HCT116 (cell line): Measurements from ENCODE around the gene IRAG1. TPM values are rescaled to one million over a fixed set of nuclear protein-coding genes. Genes with fewer than 3 reads are reported as not detected.

Experiments used
- ATAC-seq: fragments of 200-7000 bp; cut with Tn5 transposase; 2 replicates; pipeline ENCODE4 v1.9.1; 2020; ENCODE audit warnings: mild to moderate bottlenecking, moderate library complexity
- BruUV-seq: library from RNA; stranded (reverse); fragments of 400-500 nt; replicated peaks from 2 replicates; lab custom pipeline; 2021; lab: Mats Ljungman, UMichigan
- CTCF ChIA-PET: fragments of 300-600 bp; sonication (Branson Sonifier 250); formaldehyde crosslinking; loops from one replicate; lab custom pipeline; 2021; ENCODE audit warnings: antibody characterized with exemption; lab: Charles Lee
- POLR2A ChIA-PET: fragments of 300-600, 350-600 bp; sonication (Branson Sonifier 250); formaldehyde crosslinking; loops from one replicate; lab custom pipeline; 2021; ENCODE audit warnings: antibody characterized with exemption; lab: Charles Lee
- RAD21 ChIA-PET, 2 experiments: fragments of 300-600 bp; sonication (Branson Sonifier 250); formaldehyde crosslinking; loops; one replicate each; lab custom pipeline; 2023; ENCODE audit warnings: low total read pairs in 2 of 2; ENCODE audit not compliant: uncharacterized antibody in 2 of 2, unreplicated experiment in 2 of 2, low non-redundant PET in 1 of 2; lab: Charles Lee
- DNase-seq: peaks from one replicate; pipeline ENCODE4 v3.0.0-alpha.2; 2010; ENCODE audit warnings: low read depth, low spot score
- H2AFZ ChIP-seq: fragments of 200-600 bp; shearing (Covaris generic), sonication (generic); 2 replicates; pipeline ENCODE4 v1.6.1; 2017; ENCODE audit warnings: low read depth, mixed run types, mixed read lengths, antibody characterized with exemption, low read length; ENCODE audit not compliant: poor library complexity, severe bottlenecking
- H3K27ac ChIP-seq: 2 replicates; pipeline ENCODE4 v1.5.1; 2012; ENCODE audit warnings: low read depth, low read length
- H3K27me3 ChIP-seq: fragments of 200-600 bp; sonication (generic); 2 replicates; pipeline ENCODE4 v1.6.1; 2016; ENCODE audit warnings: mixed run types, low read length, mixed read lengths; ENCODE audit not compliant: insufficient read depth
- H3K36me3 ChIP-seq, 2 experiments: fragments of 200-500 bp in 1 of 2; fragments of 200-600 bp in 1 of 2; sonication (Bioruptor generic) in 1 of 2; sonication (generic) in 1 of 2; 2 replicates each; pipeline versions ENCODE4 v1.5.1 to v1.6.1; 2014 to 2016; ENCODE audit warnings: low read length in 2 of 2, inconsistent platforms in 1 of 2, mixed read lengths in 1 of 2, mixed run types in 1 of 2; ENCODE audit not compliant: insufficient read depth in 2 of 2, control insufficient read depth in 1 of 2
- H3K4me1 ChIP-seq, 2 experiments: fragments of 200-600 bp in 1 of 2; sonication (generic) in 1 of 2; 2 replicates each; pipeline versions ENCODE4 v1.5.1 to v1.6.1; 2012 to 2017; ENCODE audit warnings: low read length in 2 of 2, inconsistent platforms in 1 of 2, mild to moderate bottlenecking in 1 of 2, mixed read lengths in 1 of 2, mixed run types in 1 of 2, moderate library complexity in 1 of 2; ENCODE audit not compliant: insufficient read depth in 2 of 2, control insufficient read depth in 1 of 2
- H3K4me2 ChIP-seq: fragments of 200-600 bp; sonication (generic); 2 replicates; pipeline ENCODE4 v1.6.1; 2017; ENCODE audit warnings: mixed run types, low read length, mixed read lengths
- H3K4me3 ChIP-seq, 2 experiments: fragments of 200-600 bp in 1 of 2; sonication (generic) in 1 of 2; replicated peaks in 1 of 2; 2 replicates each; pipeline ENCODE4 v1.5.1; 2011 to 2016; ENCODE audit warnings: low read length in 2 of 2, control low read depth in 1 of 2, low read depth in 1 of 2, mild to moderate bottlenecking in 1 of 2, mixed read lengths in 1 of 2, mixed run types in 1 of 2
- H3K79me2 ChIP-seq: fragments of 200-600 bp; sonication (generic); 2 replicates; pipeline ENCODE4 v1.6.1; 2017; ENCODE audit warnings: mild to moderate bottlenecking, mixed run types, low read length, moderate library complexity, mixed read lengths; ENCODE audit not compliant: insufficient read depth
- H3K9ac ChIP-seq: fragments of 200-600 bp; sonication (generic); 2 replicates; pipeline ENCODE4 v1.6.1; 2016; ENCODE audit warnings: low read length, mixed read lengths
- H3K9me2 ChIP-seq: fragments of 200-600 bp; sonication (generic), shearing (Covaris generic); 2 replicates; pipeline ENCODE4 v1.6.1; 2017; ENCODE audit warnings: mixed run types, mild to moderate bottlenecking, moderate library complexity; ENCODE audit not compliant: insufficient read depth
- H3K9me3 ChIP-seq, 2 experiments: fragments of 200-500 bp in 1 of 2; fragments of 200-600 bp in 1 of 2; sonication (Bioruptor generic) in 1 of 2; sonication (generic) in 1 of 2; 2 replicates each; pipeline ENCODE4 v1.6.1; 2014 to 2017; ENCODE audit warnings: low read length in 2 of 2, mixed read lengths in 2 of 2, inconsistent platforms in 1 of 2, low read depth in 1 of 2, mild to moderate bottlenecking in 1 of 2, mixed run types in 1 of 2, moderate library complexity in 1 of 2; ENCODE audit not compliant: control insufficient read depth in 1 of 2, insufficient read depth in 1 of 2
- H4K20me1 ChIP-seq: fragments of 200-600 bp; sonication (generic), shearing (Covaris generic); 2 replicates; pipeline ENCODE4 v1.6.1; 2017; ENCODE audit warnings: mixed run types, mild to moderate bottlenecking, moderate library complexity; ENCODE audit not compliant: insufficient read depth
- EZH2phosphoT487 ChIP-seq: fragments of 200-600 bp; IDR thresholded peaks from 2 replicates; pipeline ENCODE4 v1.6.1; 2018; ENCODE audit warnings: antibody characterized with exemption, borderline replicate concordance
- FOSL1 ChIP-seq: IDR thresholded peaks from 2 replicates; pipeline ENCODE4 v1.6.1; 2012; ENCODE audit warnings: low read depth
- JUND ChIP-seq: IDR thresholded peaks from 2 replicates; pipeline ENCODE4 v1.6.1; 2012
- POLR2A ChIP-seq: IDR thresholded peaks from 2 replicates; pipeline ENCODE4 v1.7.0; 2011; ENCODE audit warnings: borderline replicate concordance; ENCODE audit not compliant: insufficient read depth, insufficient read length; ENCODE audit errors: extremely low read depth
- SRF ChIP-seq: IDR thresholded peaks from 2 replicates; pipeline ENCODE4 v1.6.1; 2012; ENCODE audit warnings: low read depth
- YY1 ChIP-seq: IDR thresholded peaks from 2 replicates; pipeline ENCODE4 v1.6.1; 2011; ENCODE audit warnings: low read length, low read depth, moderate library complexity, mild to moderate bottlenecking; ENCODE audit not compliant: insufficient replicate concordance; ENCODE audit errors: extremely low read depth
- ZFX ChIP-seq: fragments of 450-650 bp; IDR thresholded peaks from 2 replicates; pipeline ENCODE4 v1.6.1; 2017
- ZNF274 ChIP-seq: fragments of 200-500 bp; sonication (Bioruptor generic); IDR thresholded peaks from 2 replicates; pipeline ENCODE4 v1.6.1; 2014; ENCODE audit warnings: mild to moderate bottlenecking, low read depth, low read length, inconsistent platforms
- intact Hi-C: fragments of 100-400 bp; cut with micrococcal nuclease; formaldehyde crosslinking; loops from 2 replicates; pipeline ENCODE4 v1.10.0; 2022
- total RNA-seq: library from RNA; stranded (reverse); gene quantifications from one replicate; pipeline ENCODE4 v1.2.1, GENCODE V29; 2021; ENCODE audit not compliant: unreplicated experiment
- TF ChIP-seq, protein P1 (sequence below): IDR thresholded peaks from 2 replicates; pipeline ENCODE4 v1.6.1; 2012; ENCODE audit warnings: low read depth

The IRAG1 gene
- total RNA-seq, 1 experiment from 2014 or later = 3.7 TPM

DNA sequence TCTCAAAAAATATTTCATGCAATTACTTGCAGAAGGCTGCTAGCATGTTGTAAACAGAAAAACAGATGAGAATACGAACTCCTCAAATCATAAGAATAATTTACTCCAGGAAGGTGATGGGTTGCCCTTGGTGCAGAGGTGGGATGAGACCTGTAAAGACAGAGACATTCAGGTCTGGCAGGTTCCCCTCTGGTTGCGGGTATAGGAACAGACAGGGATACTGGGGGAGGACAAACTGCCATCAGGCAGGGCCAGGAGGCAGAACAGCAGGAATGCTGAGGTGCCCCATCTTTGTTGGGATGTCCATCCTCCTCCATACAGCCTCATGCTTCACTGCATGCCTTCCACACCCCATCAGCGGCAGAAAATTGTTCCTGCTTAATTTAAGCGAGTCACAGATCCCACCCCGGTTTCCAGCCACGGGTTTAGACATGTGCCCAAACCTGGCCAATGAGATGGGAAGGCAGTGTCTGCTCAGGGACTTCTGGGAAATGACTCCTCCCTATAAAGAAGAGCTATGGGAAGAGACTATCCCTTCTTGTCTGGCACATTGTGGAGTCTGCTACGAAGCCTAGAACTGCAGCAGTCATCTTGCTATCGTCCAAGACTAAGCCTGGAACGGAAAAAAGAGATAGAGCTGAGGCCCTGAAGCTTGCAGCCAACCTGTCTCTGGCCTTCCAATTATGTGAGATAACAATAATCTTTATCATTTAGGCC is 23.1 kb upstream of the IRAG1 start:
- H3K27ac ChIP-seq = no peak overlapping the region
- no peak overlapping the region for H3K4me3 ChIP-seq
- no peaks in the 10 kb centered on the region for H3K9me3 ChIP-seq
- no peak for ATAC-seq
- CTCF ChIA-PET = no interaction called here
- H3K9me2 ChIP-seq = no peaks in the 10 kb centered on the region
- H3K9ac ChIP-seq = no peak overlapping the region
- no peaks in the 10 kb centered on the region for H3K79me2 ChIP-seq
- H3K36me3 ChIP-seq = no peaks in the 10 kb centered on the region
- H4K20me1 ChIP-seq = no peaks in the 10 kb centered on the region
- no peaks in the 10 kb centered on the region for H3K27me3 ChIP-seq
- peaks cover 2 to 17% of the 10 kb centered on the region in 2 experiments; a peak in 3 of 4 replicates for H3K4me1 ChIP-seq
- intact Hi-C loops = no loop called here
- H3K4me2 ChIP-seq = no peak overlapping the region
- POLR2A ChIA-PET = interaction anchor here (1.6 kb wide), 1 partner anchor 56 kb away, joined by 5 read pairs; no protein-coding TSS in a partner anchor
- BruUV-seq = no TSS peak
- TF ChIP-seq, protein P1, sequence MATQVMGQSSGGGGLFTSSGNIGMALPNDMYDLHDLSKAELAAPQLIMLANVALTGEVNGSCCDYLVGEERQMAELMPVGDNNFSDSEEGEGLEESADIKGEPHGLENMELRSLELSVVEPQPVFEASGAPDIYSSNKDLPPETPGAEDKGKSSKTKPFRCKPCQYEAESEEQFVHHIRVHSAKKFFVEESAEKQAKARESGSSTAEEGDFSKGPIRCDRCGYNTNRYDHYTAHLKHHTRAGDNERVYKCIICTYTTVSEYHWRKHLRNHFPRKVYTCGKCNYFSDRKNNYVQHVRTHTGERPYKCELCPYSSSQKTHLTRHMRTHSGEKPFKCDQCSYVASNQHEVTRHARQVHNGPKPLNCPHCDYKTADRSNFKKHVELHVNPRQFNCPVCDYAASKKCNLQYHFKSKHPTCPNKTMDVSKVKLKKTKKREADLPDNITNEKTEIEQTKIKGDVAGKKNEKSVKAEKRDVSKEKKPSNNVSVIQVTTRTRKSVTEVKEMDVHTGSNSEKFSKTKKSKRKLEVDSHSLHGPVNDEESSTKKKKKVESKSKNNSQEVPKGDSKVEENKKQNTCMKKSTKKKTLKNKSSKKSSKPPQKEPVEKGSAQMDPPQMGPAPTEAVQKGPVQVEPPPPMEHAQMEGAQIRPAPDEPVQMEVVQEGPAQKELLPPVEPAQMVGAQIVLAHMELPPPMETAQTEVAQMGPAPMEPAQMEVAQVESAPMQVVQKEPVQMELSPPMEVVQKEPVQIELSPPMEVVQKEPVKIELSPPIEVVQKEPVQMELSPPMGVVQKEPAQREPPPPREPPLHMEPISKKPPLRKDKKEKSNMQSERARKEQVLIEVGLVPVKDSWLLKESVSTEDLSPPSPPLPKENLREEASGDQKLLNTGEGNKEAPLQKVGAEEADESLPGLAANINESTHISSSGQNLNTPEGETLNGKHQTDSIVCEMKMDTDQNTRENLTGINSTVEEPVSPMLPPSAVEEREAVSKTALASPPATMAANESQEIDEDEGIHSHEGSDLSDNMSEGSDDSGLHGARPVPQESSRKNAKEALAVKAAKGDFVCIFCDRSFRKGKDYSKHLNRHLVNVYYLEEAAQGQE = no peak
- TF ChIP-seq SRF (no peak), ZNF274 (no peak), JUND (no peak)
- no peak for DNase-seq
- no peak overlapping the region for H2AFZ ChIP-seq
- RAD21 ChIA-PET = no interaction called here

GRCh38 chr11:10716122-10716521 is 22.6 kb upstream of the IRAG1 start:
- Histone ChIP-seq H3K27ac (no peak overlapping the region), H2AFZ (no peak overlapping the region), H3K9ac (no peak overlapping the region), H3K79me2 (no peaks in the 10 kb centered on the region), H3K4me1 (peaks cover 2 to 17% of the 10 kb centered on the region in 2 experiments; a peak in 3 of 4 replicates), H4K20me1 (no peaks in the 10 kb centered on the region), H3K9me2 (no peaks in the 10 kb centered on the region), H3K27me3 (no peaks in the 10 kb centered on the region), H3K9me3 (no peaks in the 10 kb centered on the region), H3K4me2 (no peak overlapping the region), H3K36me3 (no peaks in the 10 kb centered on the region), H3K4me3 (no peak overlapping the region)
- intact Hi-C loops = no loop called here
- DNase-seq (no peak), ATAC-seq (no peak)
- CTCF ChIA-PET = no interaction called here
- BruUV-seq = no TSS peak
- RAD21 ChIA-PET = no interaction called here
- TF ChIP-seq ZFX (no peak), FOSL1 (no peak), EZH2phosphoT487 (no peak), POLR2A (no peak), YY1 (no peak)
- POLR2A ChIA-PET = interaction anchor here (1.6 kb wide), 1 partner anchor 56 kb away, joined by 5 read pairs; no protein-coding TSS in a partner anchor
